AG10803 (cell line): ENCODE data around the gene XPOT.
"Not testable (repeated sequence)": the region's sequence is repeated elsewhere in the genome, so short reads cannot be mapped to it uniquely, and the experiment has no call there.

ENCODE experiments used
- DNase-seq: peaks from one replicate; pipeline ENCODE4 v3.0.0; 2010; ENCODE audit warnings: low read depth
- H3K4me3 ChIP-seq: 2 replicates; pipeline ENCODE4 v1.5.1; 2011; ENCODE audit warnings: mild to moderate bottlenecking, low read length, control low read depth
- TF ChIP-seq, protein P1 (sequence below): conservative IDR thresholded peaks from 2 replicates; pipeline ENCODE4 v1.5.1; 2011; ENCODE audit warnings: mild to moderate bottlenecking, low read length, control low read depth, inconsistent platforms

Gene XPOT, protein sequence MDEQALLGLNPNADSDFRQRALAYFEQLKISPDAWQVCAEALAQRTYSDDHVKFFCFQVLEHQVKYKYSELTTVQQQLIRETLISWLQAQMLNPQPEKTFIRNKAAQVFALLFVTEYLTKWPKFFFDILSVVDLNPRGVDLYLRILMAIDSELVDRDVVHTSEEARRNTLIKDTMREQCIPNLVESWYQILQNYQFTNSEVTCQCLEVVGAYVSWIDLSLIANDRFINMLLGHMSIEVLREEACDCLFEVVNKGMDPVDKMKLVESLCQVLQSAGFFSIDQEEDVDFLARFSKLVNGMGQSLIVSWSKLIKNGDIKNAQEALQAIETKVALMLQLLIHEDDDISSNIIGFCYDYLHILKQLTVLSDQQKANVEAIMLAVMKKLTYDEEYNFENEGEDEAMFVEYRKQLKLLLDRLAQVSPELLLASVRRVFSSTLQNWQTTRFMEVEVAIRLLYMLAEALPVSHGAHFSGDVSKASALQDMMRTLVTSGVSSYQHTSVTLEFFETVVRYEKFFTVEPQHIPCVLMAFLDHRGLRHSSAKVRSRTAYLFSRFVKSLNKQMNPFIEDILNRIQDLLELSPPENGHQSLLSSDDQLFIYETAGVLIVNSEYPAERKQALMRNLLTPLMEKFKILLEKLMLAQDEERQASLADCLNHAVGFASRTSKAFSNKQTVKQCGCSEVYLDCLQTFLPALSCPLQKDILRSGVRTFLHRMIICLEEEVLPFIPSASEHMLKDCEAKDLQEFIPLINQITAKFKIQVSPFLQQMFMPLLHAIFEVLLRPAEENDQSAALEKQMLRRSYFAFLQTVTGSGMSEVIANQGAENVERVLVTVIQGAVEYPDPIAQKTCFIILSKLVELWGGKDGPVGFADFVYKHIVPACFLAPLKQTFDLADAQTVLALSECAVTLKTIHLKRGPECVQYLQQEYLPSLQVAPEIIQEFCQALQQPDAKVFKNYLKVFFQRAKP

DNA sequence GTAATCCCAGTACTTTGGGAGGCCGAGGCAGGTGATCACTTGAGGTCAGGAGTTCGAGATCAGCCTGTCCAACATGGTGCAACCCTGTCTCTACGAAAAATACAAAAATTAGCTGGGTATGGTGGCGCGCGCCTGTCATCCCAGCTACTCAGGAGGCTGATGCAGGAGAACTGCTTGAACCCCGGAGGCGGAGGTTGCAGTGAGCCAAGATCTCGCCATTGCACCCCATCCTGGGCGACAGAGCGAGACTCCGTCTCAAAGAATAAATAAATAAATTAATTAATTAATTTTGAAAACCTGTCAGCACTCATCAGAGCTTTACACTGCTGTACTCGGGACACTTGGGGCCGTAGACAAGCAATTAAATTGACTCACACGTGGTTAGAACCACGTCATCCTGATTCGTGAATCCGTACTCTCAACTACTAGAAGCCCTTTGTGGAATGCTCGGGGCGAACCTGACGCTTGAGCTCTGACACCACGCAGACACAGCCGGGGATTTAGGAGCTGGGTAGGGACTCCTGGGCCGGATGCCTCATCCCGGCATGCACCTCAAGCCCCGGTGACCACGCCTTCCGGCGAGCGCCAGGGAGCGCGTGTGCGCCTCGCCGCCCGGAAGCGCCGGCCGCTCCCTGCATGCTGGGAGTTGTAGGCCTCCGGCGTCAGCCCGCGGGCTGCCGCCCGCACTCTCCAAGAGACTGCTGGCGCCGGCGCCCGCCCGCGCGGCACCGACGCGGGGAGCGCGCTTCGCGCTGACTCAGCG, at the start of gene XPOT:
XPOT (plus strand) TSS at position 686 of the 763 bp plus-strand sequence. CDS start 5,644 bp downstream, outside the sequence.
- H3K4me3 ChIP-seq, result peak within 1 kb of the TSS; percentile 93
- peak; percentile 98 for DNase-seq
- TF ChIP-seq, protein P1, sequence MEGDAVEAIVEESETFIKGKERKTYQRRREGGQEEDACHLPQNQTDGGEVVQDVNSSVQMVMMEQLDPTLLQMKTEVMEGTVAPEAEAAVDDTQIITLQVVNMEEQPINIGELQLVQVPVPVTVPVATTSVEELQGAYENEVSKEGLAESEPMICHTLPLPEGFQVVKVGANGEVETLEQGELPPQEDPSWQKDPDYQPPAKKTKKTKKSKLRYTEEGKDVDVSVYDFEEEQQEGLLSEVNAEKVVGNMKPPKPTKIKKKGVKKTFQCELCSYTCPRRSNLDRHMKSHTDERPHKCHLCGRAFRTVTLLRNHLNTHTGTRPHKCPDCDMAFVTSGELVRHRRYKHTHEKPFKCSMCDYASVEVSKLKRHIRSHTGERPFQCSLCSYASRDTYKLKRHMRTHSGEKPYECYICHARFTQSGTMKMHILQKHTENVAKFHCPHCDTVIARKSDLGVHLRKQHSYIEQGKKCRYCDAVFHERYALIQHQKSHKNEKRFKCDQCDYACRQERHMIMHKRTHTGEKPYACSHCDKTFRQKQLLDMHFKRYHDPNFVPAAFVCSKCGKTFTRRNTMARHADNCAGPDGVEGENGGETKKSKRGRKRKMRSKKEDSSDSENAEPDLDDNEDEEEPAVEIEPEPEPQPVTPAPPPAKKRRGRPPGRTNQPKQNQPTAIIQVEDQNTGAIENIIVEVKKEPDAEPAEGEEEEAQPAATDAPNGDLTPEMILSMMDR, result no peak

DNA sequence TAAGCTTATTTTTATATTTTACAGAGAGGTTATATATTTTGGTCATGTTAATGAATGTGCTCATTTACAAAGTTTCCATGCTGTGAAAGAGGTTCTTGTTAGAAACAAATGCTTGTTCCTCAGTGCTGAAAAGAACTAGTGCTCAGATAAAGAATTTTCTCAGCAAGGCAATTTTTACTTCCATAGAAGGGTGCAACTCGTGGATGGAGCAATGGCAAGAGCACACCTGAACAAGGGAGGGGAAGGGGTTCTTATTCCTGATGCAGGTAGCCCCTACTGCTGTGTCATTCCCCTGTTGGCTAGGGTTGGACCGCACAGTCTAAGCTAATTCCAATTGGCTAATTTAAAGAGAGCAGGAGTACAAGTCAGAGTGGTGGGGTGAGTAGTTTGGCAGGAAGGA, 48.0 kb upstream of the XPOT start:
- not testable (repeated sequence) for DNase-seq, H3K4me3 ChIP-seq

DNA sequence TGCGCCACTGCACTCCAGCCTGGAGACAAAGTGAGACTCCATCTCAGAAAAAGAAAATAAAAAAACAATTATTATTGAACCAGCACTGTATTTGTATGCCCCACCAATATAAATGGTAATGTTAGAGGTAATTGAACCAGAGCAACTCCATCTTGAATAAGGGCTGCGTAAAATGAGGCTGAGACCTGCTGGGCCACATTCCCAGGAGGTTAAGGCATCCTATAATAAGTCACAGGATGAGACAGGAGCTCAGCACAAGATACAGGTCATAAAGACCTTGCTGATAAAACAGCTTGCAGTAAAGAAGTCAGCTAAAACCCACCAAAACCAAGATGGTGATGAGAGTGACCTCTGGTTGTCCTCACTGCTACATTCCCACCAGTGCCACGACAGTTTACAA, 43.0 kb upstream of the XPOT start:
- H3K4me3 ChIP-seq, DNase-seq: not testable (repeated sequence)

DNA sequence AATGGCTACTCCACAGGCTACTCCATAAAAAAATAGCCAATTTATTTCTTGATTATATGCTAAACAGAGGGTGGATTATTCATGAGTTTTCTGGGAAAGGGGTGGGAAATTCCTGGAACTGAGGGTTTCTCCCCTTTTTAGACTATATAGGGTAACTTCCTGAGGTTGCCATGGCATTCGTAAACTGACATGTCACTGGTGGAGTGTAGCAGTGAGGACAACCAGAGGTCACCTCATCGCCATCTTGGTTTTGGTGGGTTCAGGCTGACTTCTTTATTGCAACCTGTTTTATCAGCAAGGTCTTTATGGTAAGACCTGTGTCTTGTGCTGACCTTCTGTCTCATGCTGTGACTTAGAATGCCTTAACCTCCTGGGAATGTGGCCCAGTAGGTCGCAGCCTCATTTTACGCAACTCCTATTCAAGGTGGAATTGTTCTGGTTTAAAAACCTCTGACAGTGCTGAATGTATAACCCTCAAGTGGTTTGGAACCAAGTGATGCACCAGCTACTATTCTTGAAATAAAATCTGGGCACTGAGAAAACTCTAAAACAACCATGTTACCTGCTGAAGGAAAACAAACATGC, 41.4 kb upstream of the XPOT start:
- H3K4me3 ChIP-seq, result no peak overlapping the region
- TF ChIP-seq, protein P1, result no peak
- no peak for DNase-seq

DNA sequence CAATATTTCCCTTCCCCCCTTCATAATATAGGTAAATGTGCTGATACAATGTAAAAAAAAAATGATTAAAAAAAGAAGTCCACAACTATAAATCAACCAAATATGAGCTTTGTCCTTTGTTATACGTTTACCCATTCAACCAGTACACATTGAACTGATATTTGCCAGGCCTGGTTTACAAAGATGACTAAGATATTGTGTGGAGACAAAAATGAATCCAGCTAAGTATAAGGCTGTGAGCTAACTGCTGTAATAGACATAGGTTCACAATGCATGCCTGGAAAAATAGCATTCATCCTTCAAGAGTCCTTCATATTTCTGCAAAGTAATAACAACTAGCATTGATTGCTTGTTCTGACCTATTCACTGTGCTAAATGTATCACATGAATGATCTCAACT, 20.5 kb upstream of the XPOT start:
- TF ChIP-seq, protein P1, result no peak
- H3K4me3 ChIP-seq, result no peak overlapping the region
- DNase-seq, result no peak

DNA sequence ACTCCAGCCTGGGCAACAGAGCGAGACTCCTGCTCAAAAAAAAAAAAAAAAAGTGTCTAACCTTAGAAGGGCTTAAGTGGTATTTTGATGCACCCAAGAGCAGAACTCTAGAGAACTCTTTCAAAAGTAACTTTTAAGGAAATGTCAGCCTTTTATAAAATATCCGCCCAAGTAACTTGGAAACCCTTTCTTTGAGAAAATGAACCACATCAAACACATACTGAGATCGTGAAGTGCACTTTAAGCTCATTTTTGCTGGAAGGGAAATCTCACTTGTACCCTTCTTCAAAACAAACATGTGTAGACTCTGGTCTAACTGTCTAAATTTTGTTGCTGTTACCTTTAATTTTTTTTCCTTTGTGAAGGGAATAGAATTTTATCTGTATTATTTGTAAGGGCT, 19.2 kb upstream of the XPOT start:
- no peak for DNase-seq
- TF ChIP-seq, protein P1, result no peak
- no peak overlapping the region for H3K4me3 ChIP-seq

DNA sequence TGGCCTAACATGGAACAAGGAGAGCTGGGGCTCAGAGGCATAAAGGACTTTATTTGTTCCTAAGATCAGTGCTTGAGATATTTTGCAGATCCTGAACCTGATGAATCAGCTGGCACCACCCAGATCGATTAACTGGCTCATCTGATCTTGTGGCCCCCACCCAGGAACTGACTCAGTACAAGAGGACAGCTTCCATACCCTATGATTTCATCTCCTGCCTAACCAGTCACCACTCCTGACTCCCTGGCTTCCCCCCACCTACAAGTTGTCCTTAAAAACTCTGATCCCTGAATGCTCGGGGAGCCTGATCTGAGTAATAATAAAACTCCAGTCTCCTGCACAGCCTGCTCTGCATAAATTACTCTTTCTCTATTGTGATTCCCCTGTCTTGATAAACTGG, 18.7 kb upstream of the XPOT start:
- H3K4me3 ChIP-seq, result no peak overlapping the region
- TF ChIP-seq, protein P1, result no peak
- no peak for DNase-seq
